Measurements from ENCODE around the gene DUSP28. TPM values are rescaled to one million over a fixed set of nuclear protein-coding genes. Genes with fewer than 3 reads are reported as not detected.

Gene DUSP28
- total RNA-seq, 1 donor from 2014 or later = 2.8 TPM

GRCh38 chr2:240603081-240603835 lies 43.1 kb downstream of the DUSP28 start:
- Mint-ChIP-seq H3K27me3 (ENCODE audit: unreplicated experiment) (no peaks in the 10 kb centered on the region), H3K4me1 (ENCODE audit: low read depth, unreplicated experiment) (no peaks in the 10 kb centered on the region), H3K4me3 (ENCODE audit: unreplicated experiment) (no peak overlapping the region)

GRCh38 chr2:240603846-240604245 lies 43.7 kb downstream of the DUSP28 start:
- H3K9me3 Mint-ChIP-seq (ENCODE audit: unreplicated experiment) = peaks cover 5% of the 10 kb centered on the region
- no peaks in the 10 kb centered on the region for H3K36me3 Mint-ChIP-seq (ENCODE audit: unreplicated experiment)
- no peaks in the 10 kb centered on the region for H3K27me3 Mint-ChIP-seq (ENCODE audit: unreplicated experiment)
- H3K27ac Mint-ChIP-seq (ENCODE audit: unreplicated experiment) = no peak overlapping the region
- DNase-seq = no peak
- H3K4me1 Mint-ChIP-seq (ENCODE audit: low read depth, unreplicated experiment) = no peaks in the 10 kb centered on the region
- H3K4me3 Mint-ChIP-seq (ENCODE audit: unreplicated experiment) = no peak overlapping the region
- no peak for TF ChIP-seq CTCF (IDR thresholded peaks at IDR 0.05; ENCODE audit: partially characterized antibody, unreplicated experiment)

More at GRCh38 chr2:240603081-240603835, 43.1 kb downstream of the DUSP28 start:
- Mint-ChIP-seq H3K27ac (ENCODE audit: unreplicated experiment) (no peak overlapping the region), H3K9me3 (ENCODE audit: unreplicated experiment) (peaks cover 5% of the 10 kb centered on the region), H3K36me3 (ENCODE audit: unreplicated experiment) (no peaks in the 10 kb centered on the region)
- TF ChIP-seq CTCF (IDR thresholded peaks at IDR 0.05; ENCODE audit: partially characterized antibody, unreplicated experiment) = no peak
- no peak for DNase-seq

GRCh38 chr2:240604291-240604938 lies 44.3 kb downstream of the DUSP28 start:
- H3K27ac Mint-ChIP-seq (ENCODE audit: unreplicated experiment) = no peak overlapping the region
- peaks cover 5% of the 10 kb centered on the region for H3K9me3 Mint-ChIP-seq (ENCODE audit: unreplicated experiment)
- peak; percentile 70 for DNase-seq
- no peaks in the 10 kb centered on the region for H3K27me3 Mint-ChIP-seq (ENCODE audit: unreplicated experiment)
- no peaks in the 10 kb centered on the region for H3K4me1 Mint-ChIP-seq (ENCODE audit: low read depth, unreplicated experiment)
- no peak overlapping the region for H3K4me3 Mint-ChIP-seq (ENCODE audit: unreplicated experiment)
- TF ChIP-seq CTCF (IDR thresholded peaks at IDR 0.05; ENCODE audit: partially characterized antibody, unreplicated experiment) = no peak
- H3K36me3 Mint-ChIP-seq (ENCODE audit: unreplicated experiment) = no peaks in the 10 kb centered on the region

- TF ChIP-seq CTCF (IDR thresholded peaks at IDR 0.05; ENCODE audit: partially characterized antibody, unreplicated experiment) = no peak
- peaks cover 5% of the 10 kb centered on the region for H3K9me3 Mint-ChIP-seq (ENCODE audit: unreplicated experiment)
- no peak overlapping the region for H3K4me3 Mint-ChIP-seq (ENCODE audit: unreplicated experiment)
- no peaks in the 10 kb centered on the region for H3K4me1 Mint-ChIP-seq (ENCODE audit: low read depth, unreplicated experiment)
- DNase-seq = no peak
- H3K27me3 Mint-ChIP-seq (ENCODE audit: unreplicated experiment) = no peaks in the 10 kb centered on the region
- no peaks in the 10 kb centered on the region for H3K36me3 Mint-ChIP-seq (ENCODE audit: unreplicated experiment)
- H3K27ac Mint-ChIP-seq (ENCODE audit: unreplicated experiment) = no peak overlapping the region
These were observed 45.0 kb downstream of the DUSP28 start for GRCh38 chr2:240604939-240605716.
